Limb (tissue), 2 donors: ENCODE results near the gene NAGLU.

Source experiments
- DNase-seq, 2 donors: peaks; one replicate each; pipeline ENCODE4 v3.0.0-alpha.2; 2016; ENCODE audit errors: extremely low spot score in 2 of 2

Gene NAGLU

GRCh38 chr17:42536048-42536371 is at the start of gene NAGLU:
Gene NAGLU, plus strand, starts transcription at chr17:42536241. Its CDS starts 32 bp downstream, at chr17:42536273.
- peak; percentile 91 to 96 for DNase-seq

- no peak for DNase-seq
Measured at GRCh38 chr17:42488032-42488431, 48.0 kb upstream of the NAGLU start.

GRCh38 chr17:42493319-42493718 is 42.7 kb upstream of the NAGLU start:
- no peak for DNase-seq

GRCh38 chr17:42494673-42495072 is 41.4 kb upstream of the NAGLU start:
- no peak for DNase-seq

GRCh38 chr17:42498828-42499227 is 37.2 kb upstream of the NAGLU start:
- no peak for DNase-seq

- no peak for DNase-seq
Measured at GRCh38 chr17:42502091-42502490, 34.0 kb upstream of the NAGLU start.

- no peak for DNase-seq
Measured at GRCh38 chr17:42502926-42503325, 33.1 kb upstream of the NAGLU start.

GRCh38 chr17:42507671-42508070 is 28.4 kb upstream of the NAGLU start:
- DNase-seq, result no peak

GRCh38 chr17:42508426-42509165 is 27.4 kb upstream of the NAGLU start:
- no peak for DNase-seq

- DNase-seq, result no peak
Measured at GRCh38 chr17:42509409-42509808, 26.6 kb upstream of the NAGLU start.

GRCh38 chr17:42509841-42510240 is 26.2 kb upstream of the NAGLU start:
- no peak for DNase-seq

GRCh38 chr17:42512246-42512645 is 23.8 kb upstream of the NAGLU start:
- no peak for DNase-seq

- DNase-seq, result no peak
Measured at GRCh38 chr17:42512733-42513251, 23.2 kb upstream of the NAGLU start.

GRCh38 chr17:42513686-42514085 is 22.4 kb upstream of the NAGLU start:
- DNase-seq, result no peak

- no peak for DNase-seq
Measured at GRCh38 chr17:42514279-42514678, 21.8 kb upstream of the NAGLU start.

- DNase-seq, result no peak
Measured at GRCh38 chr17:42514867-42515266, 21.2 kb upstream of the NAGLU start.

- DNase-seq, result peak; percentile 72 to 83
Measured at GRCh38 chr17:42517516-42517915, 18.5 kb upstream of the NAGLU start.

- DNase-seq, result peak; percentile 62 to 67
Measured at GRCh38 chr17:42518046-42518754, 17.8 kb upstream of the NAGLU start.

- DNase-seq, result peak in 1 of 2 donors; percentile 61
Measured at GRCh38 chr17:42518755-42519545, 17.1 kb upstream of the NAGLU start.

- peak; percentile 85 to 90 for DNase-seq
Measured at GRCh38 chr17:42519546-42520491, 16.2 kb upstream of the NAGLU start.

GRCh38 chr17:42520540-42520951 is 15.5 kb upstream of the NAGLU start:
- DNase-seq, result peak in 1 of 2 donors; percentile 54
